HG02759 (cell line): ENCODE measurements around the gene ZFX.
"Not testable (repeated sequence)": the region's sequence is repeated elsewhere in the genome, so short reads cannot be mapped to it uniquely, and the experiment has no call there.

ENCODE experiments used
- ATAC-seq: cut with Tn5 transposase; IDR thresholded peaks from one replicate; pipeline ENCODE4 v1.9.1; 2021; ENCODE audit warnings: mild to moderate bottlenecking, moderate library complexity; ENCODE audit not compliant: unreplicated experiment

ZFX gene

DNA sequence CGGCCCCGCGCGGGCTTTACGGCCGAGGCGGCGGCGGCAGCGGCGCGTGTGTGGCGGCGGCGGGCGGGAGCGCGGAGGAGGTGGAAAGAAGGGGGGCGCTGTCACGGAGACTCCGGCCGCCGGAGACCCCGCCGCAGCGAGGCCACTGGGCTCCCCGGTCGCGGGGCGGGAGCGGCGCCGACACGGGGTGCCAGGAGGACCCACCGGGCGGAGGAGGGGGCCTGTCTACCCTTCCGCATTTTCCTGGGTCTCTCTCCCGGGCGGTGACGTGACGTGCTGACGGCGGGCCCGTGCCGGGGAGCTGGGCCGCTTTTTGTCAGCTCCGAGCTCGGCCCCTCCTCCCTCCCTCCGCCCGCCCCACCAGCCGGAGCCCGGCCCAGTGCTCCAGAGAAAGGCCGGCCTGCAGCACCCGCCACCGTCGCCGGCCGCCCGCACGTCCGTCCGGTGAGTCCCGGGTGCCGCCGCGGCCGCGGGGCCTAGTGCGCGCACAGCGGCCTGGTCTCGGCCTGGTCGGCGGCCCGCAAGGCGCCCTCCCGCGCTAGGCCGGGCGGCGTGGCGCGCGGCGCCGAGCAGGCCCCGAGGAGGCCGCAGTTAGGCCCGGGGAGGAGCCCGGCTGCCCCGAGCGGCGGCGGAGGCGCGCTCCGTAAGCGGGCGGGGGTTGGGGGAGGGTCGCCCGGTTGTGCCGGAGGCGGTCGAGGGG, at the start of gene ZFX:
ZFX (plus strand) TSS at position 379 of the 700 bp plus-strand sequence. CDS start 23,014 bp downstream, outside the sequence.
- peak; percentile 51 for ATAC-seq

GRCh38 chrX:24100713-24101112, 48.8 kb upstream of the ZFX start:
- no peak for ATAC-seq

GRCh38 chrX:24110069-24110468, 39.5 kb upstream of the ZFX start:
- ATAC-seq = no peak

DNA sequence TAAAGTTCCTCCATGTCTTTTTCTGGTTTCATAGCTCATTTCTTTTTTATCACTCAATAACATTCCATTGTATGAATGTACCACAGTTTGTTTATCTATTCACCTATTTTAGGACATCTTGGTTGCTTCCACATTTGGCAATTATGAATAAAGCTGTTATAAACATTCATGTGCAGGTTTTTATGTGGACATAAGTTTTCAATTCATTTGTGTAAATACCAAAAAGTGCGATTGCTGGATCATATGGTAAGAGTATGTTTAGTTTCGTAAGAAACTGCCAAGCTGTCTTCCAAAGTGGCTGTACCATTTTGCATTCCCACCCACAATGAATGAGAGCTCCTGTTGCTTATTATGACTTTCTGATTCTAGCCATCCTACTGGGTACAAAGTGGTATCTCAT, 36.3 kb upstream of the ZFX start:
- no peak for ATAC-seq

DNA sequence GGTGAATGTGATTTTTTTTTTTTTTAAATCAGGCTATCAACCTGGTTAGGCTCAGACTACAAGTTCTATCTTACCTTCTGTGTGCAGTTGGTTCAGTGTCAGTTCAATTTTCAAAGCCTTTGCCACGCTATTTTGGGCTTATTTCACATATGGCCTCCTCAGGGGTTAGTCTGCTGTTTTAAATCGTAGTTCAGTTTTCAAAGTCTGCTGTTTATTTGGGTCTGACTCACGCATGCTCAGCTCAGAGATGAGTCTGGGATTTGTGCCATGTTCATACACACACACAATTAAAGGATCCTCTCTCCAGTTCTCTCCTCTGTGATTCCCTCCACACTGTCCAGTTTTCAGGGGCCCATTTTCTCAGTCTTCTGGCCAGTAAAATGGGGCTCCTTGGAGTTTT, 32.3 kb upstream of the ZFX start:
- ATAC-seq = no peak

DNA sequence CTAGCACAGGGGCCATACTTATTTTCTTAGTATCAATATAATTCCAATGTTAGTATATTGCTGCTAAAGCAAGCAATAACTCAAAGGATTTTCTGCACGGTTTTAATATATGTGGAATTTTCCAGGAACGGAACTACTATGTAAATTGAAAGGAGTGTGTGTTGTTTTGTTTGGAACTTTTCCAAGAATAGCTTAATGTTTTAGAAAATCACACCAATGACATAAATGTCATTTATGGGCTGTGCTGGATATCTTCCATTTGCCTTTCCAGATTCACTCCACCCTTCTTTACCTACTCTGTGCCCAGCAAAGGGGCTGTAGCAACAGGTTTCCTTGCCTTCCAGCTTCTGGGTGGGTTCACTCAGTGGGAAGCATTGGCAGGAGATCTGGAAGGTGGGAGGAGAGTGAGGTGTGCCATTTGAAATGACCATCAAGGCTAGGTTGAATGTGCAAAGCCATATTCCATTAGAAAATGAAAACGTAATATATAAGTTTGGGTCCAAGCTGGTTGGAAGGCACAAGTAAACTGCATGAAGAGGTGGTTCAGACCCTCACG, 25.2 kb upstream of the ZFX start:
- no peak for ATAC-seq

GRCh38 chrX:24125028-24125612, 24.4 kb upstream of the ZFX start:
- no peak for ATAC-seq

GRCh38 chrX:24131476-24131875, 18.1 kb upstream of the ZFX start:
- ATAC-seq = no peak

DNA sequence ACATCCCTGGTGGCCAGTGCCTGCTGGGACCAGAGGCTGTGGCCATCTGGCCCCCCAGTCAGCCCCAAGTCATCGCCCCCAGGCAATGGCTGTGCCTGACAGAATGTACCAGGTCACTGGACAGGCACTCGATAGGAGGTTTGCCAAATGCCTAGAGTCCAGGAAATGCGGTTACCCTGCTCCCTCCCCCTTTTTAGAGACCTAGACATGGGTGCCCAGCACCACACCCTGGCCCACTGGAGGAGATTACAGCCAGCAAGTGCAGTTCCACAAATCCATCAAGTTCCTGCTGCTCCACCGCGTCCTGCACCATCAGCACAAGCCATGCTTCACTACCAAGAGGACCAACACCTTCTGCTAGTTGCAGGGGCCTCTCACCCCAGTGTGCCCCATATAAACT, 16.2 kb upstream of the ZFX start:
- no peak for ATAC-seq

DNA sequence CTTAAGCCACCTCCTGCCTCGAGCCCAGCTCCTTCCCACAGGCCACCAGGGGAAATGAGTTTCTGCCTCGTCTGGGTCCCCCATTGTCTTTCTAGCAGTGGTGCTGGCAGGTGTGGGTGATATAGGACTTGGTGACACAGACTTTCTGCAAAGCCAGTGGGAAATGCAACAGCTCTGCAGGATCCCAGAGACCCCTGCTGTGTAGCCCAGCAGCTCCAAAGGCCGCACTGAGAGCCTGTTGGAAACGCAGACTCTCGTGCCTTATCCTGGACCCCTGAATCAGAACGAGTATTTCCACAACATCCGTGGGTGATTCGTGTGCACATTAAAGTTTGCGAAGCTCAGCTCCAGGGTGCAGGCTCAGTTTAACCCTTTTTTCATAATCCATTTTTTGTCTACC, 13.8 kb upstream of the ZFX start:
- not testable (repeated sequence) for ATAC-seq

DNA sequence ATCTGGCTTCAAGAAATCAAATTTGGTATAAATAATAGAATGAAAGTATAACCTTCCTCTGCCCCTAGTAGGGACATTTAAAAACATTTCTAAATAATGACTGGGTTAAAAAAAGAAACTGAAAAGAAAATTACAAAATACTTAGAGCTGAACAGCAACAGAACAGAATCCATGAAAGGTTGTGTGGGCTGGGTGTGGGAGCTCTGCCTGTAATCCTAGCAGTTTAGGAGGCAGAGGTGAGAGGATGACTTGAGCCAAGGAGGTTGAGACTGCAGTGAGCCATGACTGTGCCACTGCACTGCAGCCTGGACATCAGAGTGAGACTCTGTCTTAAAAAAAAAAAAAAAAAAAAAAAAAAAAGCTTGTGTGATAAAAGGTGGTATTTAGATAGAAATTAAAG, 12.3 kb upstream of the ZFX start:
- no peak for ATAC-seq

DNA sequence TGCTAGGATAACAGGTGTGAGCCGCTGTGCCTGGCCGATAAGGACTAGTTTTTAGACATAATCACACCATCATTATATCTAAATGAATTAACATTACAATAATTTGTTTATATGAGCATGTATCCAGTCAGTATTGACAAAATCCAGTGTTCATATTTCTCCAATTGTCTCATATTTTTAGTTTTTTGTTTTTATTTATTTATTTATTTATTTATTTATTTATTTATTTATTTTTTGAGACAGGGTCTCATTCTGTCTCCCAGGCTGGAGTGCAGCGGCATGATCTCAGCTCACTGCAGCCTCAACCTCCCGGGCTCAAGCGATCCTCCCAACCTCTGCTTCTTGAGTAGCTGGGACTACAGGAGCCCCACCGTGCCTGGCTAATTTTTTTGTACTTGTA, 5.5 kb upstream of the ZFX start:
- ATAC-seq = not testable (repeated sequence)

DNA sequence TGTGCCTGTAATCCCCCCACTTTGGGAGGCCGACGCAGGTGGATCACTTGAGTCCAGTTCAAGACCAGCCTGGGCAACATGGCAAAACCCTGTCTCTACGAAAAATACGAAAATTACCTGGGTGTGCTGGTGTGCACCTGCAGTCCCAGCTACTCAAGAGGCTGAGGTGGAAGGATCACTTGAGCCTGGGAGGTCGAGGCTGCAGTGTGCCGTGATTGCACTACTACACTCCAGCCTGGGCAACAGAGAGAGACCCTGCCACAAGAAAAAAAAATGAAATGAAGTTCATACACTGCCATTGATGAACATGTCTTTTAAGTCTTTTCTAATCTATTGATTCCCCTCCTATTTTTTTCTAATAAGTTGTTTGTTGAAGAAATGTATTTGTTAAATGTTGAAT, 5.0 kb upstream of the ZFX start:
- no peak for ATAC-seq

- no peak for ATAC-seq
Measured at GRCh38 chrX:24145303-24146186, 4.0 kb upstream of the ZFX start.

- ATAC-seq = no peak
Measured at GRCh38 chrX:24146283-24146949, 3.1 kb upstream of the ZFX start.

DNA sequence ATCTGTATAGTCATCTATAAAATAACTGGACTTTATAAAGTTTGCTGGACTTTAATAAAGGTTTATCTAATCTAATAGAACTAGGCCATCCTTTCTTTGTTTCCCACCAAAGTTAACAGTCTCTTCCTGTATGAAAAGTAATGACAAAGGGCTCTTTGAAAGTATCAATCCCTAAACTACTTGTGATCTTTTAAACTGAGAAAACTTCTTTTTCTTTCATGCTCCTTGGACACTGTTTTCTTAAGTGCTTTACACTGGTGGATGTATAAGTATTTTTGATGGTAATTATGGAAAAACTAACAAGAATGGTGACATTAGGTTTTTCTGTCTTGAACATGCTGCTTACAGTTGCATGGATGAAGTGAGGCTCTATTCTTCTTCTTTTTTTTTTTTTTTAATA, 2.4 kb upstream of the ZFX start:
- no peak for ATAC-seq

DNA sequence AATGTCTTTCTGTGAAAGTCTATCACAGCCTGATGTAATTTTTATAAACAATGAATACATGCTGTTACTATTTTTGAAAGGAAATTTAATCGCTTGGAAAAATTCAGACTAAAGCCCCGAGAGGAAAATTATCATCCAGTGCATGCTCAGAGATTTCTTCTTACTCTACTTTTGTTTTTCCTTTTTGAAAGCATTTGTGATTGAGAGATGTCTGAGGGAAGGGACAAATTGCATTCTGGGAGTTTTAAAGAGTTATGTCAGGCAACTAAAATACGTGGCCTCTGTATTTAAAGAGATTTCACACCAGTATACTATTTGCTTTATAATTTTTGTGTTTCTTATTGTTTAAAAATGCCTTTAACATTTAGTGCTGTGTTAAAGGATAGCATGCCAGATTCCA, 1.4 kb upstream of the ZFX start:
- no peak for ATAC-seq

DNA sequence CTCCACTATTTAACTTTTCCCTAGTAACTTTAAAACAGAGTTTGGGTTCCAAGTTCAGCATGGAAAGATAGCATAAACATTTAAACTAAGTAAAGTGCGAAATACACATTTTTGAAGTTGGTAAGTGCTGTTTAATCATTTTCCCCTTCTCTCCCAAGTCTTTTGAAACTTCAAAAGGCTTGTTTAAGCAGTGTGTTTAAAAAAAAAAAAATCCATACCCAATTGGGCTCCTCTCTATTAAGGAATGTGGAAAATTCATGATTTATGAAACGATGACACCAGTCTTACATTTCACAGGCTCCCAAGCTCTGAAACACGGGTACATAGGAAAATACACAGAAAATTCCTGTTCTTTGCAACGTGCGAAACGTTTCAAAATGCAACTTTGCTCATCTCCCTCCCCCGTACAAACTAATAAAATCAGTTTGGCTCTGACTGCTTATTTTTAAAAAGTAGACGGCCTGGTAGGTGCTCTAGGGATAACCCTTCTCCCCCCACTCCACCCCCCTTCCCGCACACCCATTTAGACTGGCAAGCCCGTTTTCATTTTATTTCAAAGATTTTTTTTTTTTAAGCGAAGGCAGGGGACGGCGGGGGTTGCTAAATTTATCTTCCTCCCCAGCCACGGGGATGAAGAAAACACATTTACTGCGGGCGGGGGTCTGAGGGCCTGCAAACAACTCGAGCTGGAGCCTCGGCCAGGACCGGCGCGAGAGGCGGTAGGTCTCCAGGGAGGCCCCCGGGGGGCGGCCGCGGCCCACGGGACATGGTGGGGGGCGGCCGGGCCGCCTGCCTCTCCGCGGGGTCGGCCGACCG, 786 bp upstream of the ZFX start:
- no peak for ATAC-seq

- ATAC-seq = peak; percentile 70
Measured at GRCh38 chrX:24150051-24150790, 692 bp downstream of the ZFX start.

DNA sequence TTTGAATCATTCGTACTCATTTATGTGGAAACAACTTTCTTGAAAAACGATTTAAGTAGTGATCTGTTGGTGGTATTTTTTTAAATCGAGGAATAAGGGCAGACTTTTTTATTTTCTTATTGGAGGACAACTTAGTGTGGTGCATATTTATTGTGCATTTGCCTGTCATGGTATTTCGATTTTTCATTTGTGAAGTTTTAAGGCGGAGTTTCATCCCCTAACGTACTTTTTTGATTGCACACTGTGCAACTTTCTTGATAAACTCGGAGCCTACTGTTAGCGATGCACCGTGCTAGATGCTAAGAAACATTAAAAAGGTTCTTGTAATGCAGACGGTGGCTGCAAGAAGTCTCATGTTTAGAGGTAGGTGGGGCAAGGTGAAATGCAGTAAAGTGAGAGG, 1.4 kb downstream of the ZFX start:
- no peak for ATAC-seq
